H9 (cell line): ENCODE results near the gene LMBR1. TPM values are rescaled to one million over a fixed set of nuclear protein-coding genes. Genes with fewer than 3 reads are reported as not detected.

ENCODE experiments used
- DNase-seq: peaks from one replicate; pipeline ENCODE4 v3.0.0-alpha.2; 2017
- H2AFZ ChIP-seq: one replicate; pipeline ENCODE4 v1.6.1; 2013; ENCODE audit warnings: mild to moderate bottlenecking, low read length, control low read depth, moderate library complexity
- H2AK5ac ChIP-seq: 2 replicates; pipeline ENCODE4 v1.6.1; 2013; ENCODE audit warnings: low read length, control low read depth, mixed read lengths; ENCODE audit not compliant: insufficient read length
- H2BK120ac ChIP-seq: one replicate; pipeline ENCODE4 v1.6.1; 2013; ENCODE audit warnings: low read depth, mild to moderate bottlenecking, low read length, control low read depth, inconsistent platforms; ENCODE audit not compliant: poor library complexity, severe bottlenecking
- H2BK12ac ChIP-seq: 2 replicates; pipeline ENCODE4 v1.6.1; 2013; ENCODE audit warnings: low read length, control low read depth, mixed read lengths, low read depth; ENCODE audit not compliant: insufficient read length
- H2BK15ac ChIP-seq: 2 replicates; pipeline ENCODE4 v1.6.1; 2013; ENCODE audit warnings: low read depth, low read length, control low read depth
- H2BK20ac ChIP-seq: one replicate; pipeline ENCODE4 v1.6.1; 2013; ENCODE audit warnings: low read depth, mild to moderate bottlenecking, low read length, control low read depth, inconsistent platforms; ENCODE audit not compliant: poor library complexity, severe bottlenecking
- H2BK5ac ChIP-seq: 2 replicates; pipeline ENCODE4 v1.6.1; 2013; ENCODE audit warnings: low read length, control low read depth, mixed read lengths; ENCODE audit not compliant: insufficient read length
- H3K14ac ChIP-seq: 2 replicates; pipeline ENCODE4 v1.6.1; 2013; ENCODE audit warnings: low read length, control low read depth; ENCODE audit not compliant: insufficient read depth
- H3K18ac ChIP-seq: 2 replicates; pipeline ENCODE4 v1.6.1; 2013; ENCODE audit warnings: low read depth, mild to moderate bottlenecking, mixed read lengths, low read length, control low read depth; ENCODE audit not compliant: insufficient read length
- H3K23ac ChIP-seq: 2 replicates; pipeline ENCODE4 v1.6.1; 2013; ENCODE audit warnings: low read length, control low read depth, mixed read lengths, low read depth; ENCODE audit not compliant: insufficient read length
- H3K23me2 ChIP-seq: 2 replicates; pipeline ENCODE4 v1.6.1; 2013; ENCODE audit warnings: low read depth, mild to moderate bottlenecking, mixed read lengths, low read length, control low read depth; ENCODE audit not compliant: insufficient read length, poor library complexity, severe bottlenecking
- H3K27ac ChIP-seq: 2 replicates; pipeline ENCODE4 v1.5.1; 2013; ENCODE audit warnings: low read length, control low read depth, mixed read lengths, low read depth; ENCODE audit not compliant: insufficient read length
- H3K27me3 ChIP-seq: 2 replicates; pipeline ENCODE4 v1.6.1; 2013; ENCODE audit warnings: low read length, control low read depth, inconsistent platforms; ENCODE audit not compliant: insufficient read depth
- H3K4ac ChIP-seq: 2 replicates; pipeline ENCODE4 v1.6.1; 2013; ENCODE audit warnings: low read depth, mild to moderate bottlenecking, control low read depth, inconsistent platforms, low read length, moderate library complexity
- H3K4me1 ChIP-seq: 2 replicates; pipeline ENCODE4 v1.6.1; 2013; ENCODE audit warnings: low read length, control low read depth, inconsistent platforms; ENCODE audit not compliant: insufficient read depth
- H3K4me2 ChIP-seq: 2 replicates; pipeline ENCODE4 v1.6.1; 2013; ENCODE audit warnings: low read length, control low read depth, mixed read lengths; ENCODE audit not compliant: insufficient read length, insufficient read depth
- H3K56ac ChIP-seq: 2 replicates; pipeline ENCODE4 v1.6.1; 2013; ENCODE audit warnings: low read depth, mild to moderate bottlenecking, mixed read lengths, low read length, control low read depth; ENCODE audit not compliant: insufficient read length
- H3K79me1 ChIP-seq: 2 replicates; pipeline ENCODE4 v1.6.1; 2013; ENCODE audit warnings: low read depth, mild to moderate bottlenecking, moderate library complexity, low read length, control low read depth, inconsistent platforms; ENCODE audit not compliant: insufficient read depth, poor library complexity, severe bottlenecking
- H3K79me2 ChIP-seq: 2 replicates; pipeline ENCODE4 v1.6.1; 2013; ENCODE audit warnings: low read length, control low read depth, inconsistent platforms; ENCODE audit not compliant: insufficient read depth
- H3K9ac ChIP-seq: 2 replicates; pipeline ENCODE4 v1.6.1; 2013; ENCODE audit warnings: low read length, control low read depth, mixed read lengths; ENCODE audit not compliant: insufficient read length; ENCODE audit errors: extremely low read depth
- H3K9me3 ChIP-seq: one replicate; pipeline ENCODE4 v1.6.1; 2013; ENCODE audit warnings: low read depth, low read length, inconsistent platforms; ENCODE audit not compliant: control insufficient read depth
- H3T11ph ChIP-seq: one replicate; pipeline ENCODE4 v1.6.1; 2013; ENCODE audit warnings: mild to moderate bottlenecking, low read length, control low read depth, inconsistent platforms
- H4K20me1 ChIP-seq: one replicate; pipeline ENCODE4 v1.6.1; 2013; ENCODE audit not compliant: control insufficient read depth, insufficient read length, insufficient read depth
- H4K5ac ChIP-seq: 2 replicates; pipeline ENCODE4 v1.6.1; 2013; ENCODE audit warnings: low read depth, mild to moderate bottlenecking, mixed read lengths, low read length, control low read depth; ENCODE audit not compliant: insufficient read length
- H4K8ac ChIP-seq: replicated peaks from 2 replicates; pipeline ENCODE4 v1.6.1; 2013; ENCODE audit warnings: low read length, control low read depth, mixed read lengths, low read depth; ENCODE audit not compliant: insufficient read length
- H4K91ac ChIP-seq: 2 replicates; pipeline ENCODE4 v1.6.1; 2013; ENCODE audit warnings: low read depth, mild to moderate bottlenecking, moderate library complexity, mixed read lengths, low read length, control low read depth; ENCODE audit not compliant: insufficient read length
- H3K27ac Mint-ChIP-seq, 3 experiments: 2 replicates in 2 of 3; 3 replicates in 1 of 3; pipeline ENCODE4 v1.8.0; 2020 to 2021; ENCODE audit warnings: mixed read lengths in 3 of 3, mild to moderate bottlenecking in 1 of 3, moderate library complexity in 1 of 3
- H3K27me3 Mint-ChIP-seq: 2 replicates; pipeline ENCODE4 v1.8.0; 2021; ENCODE audit warnings: low read depth, mild to moderate bottlenecking, moderate library complexity, mixed read lengths
- H3K36me3 Mint-ChIP-seq, 3 experiments: 2 replicates in 2 of 3; 3 replicates in 1 of 3; pipeline ENCODE4 v1.8.0; 2020 to 2021; ENCODE audit warnings: low read depth in 3 of 3, mixed read lengths in 3 of 3; ENCODE audit not compliant: insufficient read depth in 1 of 3
- H3K4me1 Mint-ChIP-seq, 2 experiments: 2 replicates each; pipeline ENCODE4 v1.8.0; 2020; ENCODE audit warnings: mixed read lengths in 2 of 2
- H3K4me3 Mint-ChIP-seq, 2 experiments: 2 replicates in 1 of 2; 3 replicates in 1 of 2; pipeline ENCODE4 v1.8.0; 2020 to 2021; ENCODE audit warnings: mild to moderate bottlenecking in 2 of 2, mixed read lengths in 2 of 2, moderate library complexity in 1 of 2
- H3K9me3 Mint-ChIP-seq, 2 experiments: 2 replicates in 1 of 2; 3 replicates in 1 of 2; pipeline ENCODE4 v1.8.0; 2020; ENCODE audit warnings: mild to moderate bottlenecking in 2 of 2, mixed read lengths in 2 of 2, moderate library complexity in 1 of 2
- WGBS: extraction: QIAGEN DNeasy Blood & Tissue Kit; methylation state at CpG from one replicate; pipeline ENCODE4 v1.1.7; 2013; ENCODE audit warnings: missing lambda C conversion rate, low lambda C conversion rate, mixed read lengths; ENCODE audit not compliant: insufficient read length; ENCODE audit errors: extremely low coverage; 5-methylcytosine and 5-hydroxymethylcytosine counted together
- total RNA-seq: library from RNA; stranded (reverse); gene quantifications from 2 replicates; pipeline ENCODE4 v1.2.1, GENCODE V29; 2021
- TF ChIP-seq, protein P1 (sequence below): fragments of 200-600 bp; sonication (generic); conservative IDR thresholded peaks from 3 replicates; pipeline ENCODE4 v1.8.0; 2021; ENCODE audit warnings: antibody characterized with exemption, mild to moderate bottlenecking

The LMBR1 gene
- total RNA-seq, 1 experiment from 2014 or later: 62.3 TPM

DNA sequence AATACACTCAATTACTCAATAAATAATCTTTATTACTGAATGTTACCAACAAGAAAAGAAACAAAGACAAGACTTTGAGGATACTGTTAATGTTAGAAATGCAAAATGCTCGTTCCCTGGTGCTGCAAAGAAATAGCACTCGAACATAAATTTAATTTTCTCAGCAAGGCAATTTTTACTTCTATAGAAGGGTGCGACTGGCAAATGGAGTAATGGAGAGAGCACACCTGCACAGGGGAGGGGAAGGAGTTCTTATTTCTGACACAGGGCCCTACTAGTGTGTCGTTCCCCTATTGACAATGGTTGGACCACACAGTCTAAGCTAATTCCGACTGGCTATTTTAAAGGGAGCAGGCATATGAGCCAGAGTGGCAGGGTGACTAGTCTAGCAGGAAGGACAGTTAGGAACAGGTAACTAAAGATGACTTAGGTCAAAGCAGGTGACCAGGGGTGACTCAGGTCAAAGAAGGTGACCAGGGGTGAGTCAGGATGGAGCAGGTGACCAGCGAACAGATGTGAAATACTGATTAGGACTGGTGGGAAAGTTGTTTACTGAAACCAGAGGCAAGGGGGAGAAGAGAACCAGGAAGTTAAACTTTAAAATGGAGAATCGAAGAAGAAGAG, 133.3 kb downstream of the LMBR1 start:
- TF ChIP-seq, protein P1, sequence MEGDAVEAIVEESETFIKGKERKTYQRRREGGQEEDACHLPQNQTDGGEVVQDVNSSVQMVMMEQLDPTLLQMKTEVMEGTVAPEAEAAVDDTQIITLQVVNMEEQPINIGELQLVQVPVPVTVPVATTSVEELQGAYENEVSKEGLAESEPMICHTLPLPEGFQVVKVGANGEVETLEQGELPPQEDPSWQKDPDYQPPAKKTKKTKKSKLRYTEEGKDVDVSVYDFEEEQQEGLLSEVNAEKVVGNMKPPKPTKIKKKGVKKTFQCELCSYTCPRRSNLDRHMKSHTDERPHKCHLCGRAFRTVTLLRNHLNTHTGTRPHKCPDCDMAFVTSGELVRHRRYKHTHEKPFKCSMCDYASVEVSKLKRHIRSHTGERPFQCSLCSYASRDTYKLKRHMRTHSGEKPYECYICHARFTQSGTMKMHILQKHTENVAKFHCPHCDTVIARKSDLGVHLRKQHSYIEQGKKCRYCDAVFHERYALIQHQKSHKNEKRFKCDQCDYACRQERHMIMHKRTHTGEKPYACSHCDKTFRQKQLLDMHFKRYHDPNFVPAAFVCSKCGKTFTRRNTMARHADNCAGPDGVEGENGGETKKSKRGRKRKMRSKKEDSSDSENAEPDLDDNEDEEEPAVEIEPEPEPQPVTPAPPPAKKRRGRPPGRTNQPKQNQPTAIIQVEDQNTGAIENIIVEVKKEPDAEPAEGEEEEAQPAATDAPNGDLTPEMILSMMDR: no peak
- H3K23me2 ChIP-seq: no peaks in the 10 kb centered on the region
- no peak overlapping the region for H3K23ac ChIP-seq
- no peak overlapping the region for H2BK20ac ChIP-seq
- no peak overlapping the region for H2AK5ac ChIP-seq
- H4K91ac ChIP-seq: no peak overlapping the region
- no peak overlapping the region for H2BK12ac ChIP-seq
- H3T11ph ChIP-seq: no peak overlapping the region
- Mint-ChIP-seq H3K4me1 (peaks cover 9 to 12% of the 10 kb centered on the region in 2 experiments), H3K4me3 (no peak overlapping the region), H3K27me3 (no peaks in the 10 kb centered on the region), H3K27ac (no peak overlapping the region), H3K9me3 (peaks cover 3 to 5% of the 10 kb centered on the region in 2 experiments; a peak in 2 of 5 replicates), H3K36me3 (peaks cover 26 to 30% (median 27%) of the 10 kb centered on the region in 3 experiments; a peak in 6 of 7 replicates)
- H3K4ac ChIP-seq: no peak overlapping the region
- H3K56ac ChIP-seq: no peak overlapping the region
- H3K79me1 ChIP-seq: no peaks in the 10 kb centered on the region
- no peak overlapping the region for H4K8ac ChIP-seq
- no peak overlapping the region for H3K27ac ChIP-seq
- no peak overlapping the region for H2AFZ ChIP-seq
- no peaks in the 10 kb centered on the region for H3K79me2 ChIP-seq
- H3K4me1 ChIP-seq: peaks cover 4% of the 10 kb centered on the region; the same call in 1 of the 2 replicates
- no CpG with 5 or more reads among the region's 7 CpGs for WGBS
- no peak for DNase-seq
- no peak overlapping the region for H3K4me2 ChIP-seq
- H3K9me3 ChIP-seq: no peaks in the 10 kb centered on the region
- no peak overlapping the region for H2BK15ac ChIP-seq
- H2BK5ac ChIP-seq: no peak overlapping the region
- no peaks in the 10 kb centered on the region for H3K27me3 ChIP-seq
- no peak overlapping the region for H3K18ac ChIP-seq
- H4K5ac ChIP-seq: no peak overlapping the region
- H3K9ac ChIP-seq: no peak overlapping the region
- H4K20me1 ChIP-seq: no peaks in the 10 kb centered on the region
- no peak overlapping the region for H2BK120ac ChIP-seq
- no peak overlapping the region for H3K14ac ChIP-seq
